ENCODE data around the gene SMYD1. TPM values are rescaled to one million over a fixed set of nuclear protein-coding genes. Genes with fewer than 3 reads are reported as not detected.

The SMYD1 gene
- total RNA-seq, 1 experiment from 2014 or later: not detected

GRCh38 chr2:88116669-88117432 lies 49.2 kb downstream of the SMYD1 start:
- intact Hi-C loops (cut with micrococcal nuclease): no loop called here
- no peaks in the 10 kb centered on the region for H3K9me3 ChIP-seq (ENCODE audit: control insufficient read depth in 1 of 2, insufficient read depth in 1 of 2, low read depth in 1 of 2, low read length in 2 of 2)
- no peaks in the 10 kb centered on the region for H3K36me3 ChIP-seq (ENCODE audit: control insufficient read depth in 1 of 2, insufficient read depth in 2 of 2, low read length in 2 of 2)
- RAD21 ChIA-PET (ENCODE audit: low non-redundant PET in 1 of 2, low total read pairs in 2 of 2, uncharacterized antibody in 2 of 2, unreplicated experiment in 2 of 2): no interaction called here
- H3K4me1 ChIP-seq (ENCODE audit: control insufficient read depth in 1 of 2, insufficient read depth in 2 of 2, low read length in 2 of 2): no peaks in the 10 kb centered on the region
- POLR2A ChIA-PET: interaction anchor here (1.1 kb wide), 1 partner anchor 16 kb away, joined by 3 read pairs; no protein-coding TSS in a partner anchor
- DNase-seq (ENCODE audit: low read depth, low spot score) (no peak), ATAC-seq (no peak)
- H4K20me1 ChIP-seq (ENCODE audit: insufficient read depth): no peaks in the 10 kb centered on the region
- H3K4me2 ChIP-seq (ENCODE audit: low read length): no peak overlapping the region
- BruUV-seq (replicated peaks): no TSS peak
- H3K4me3 ChIP-seq (replicated peaks in 1 of 2; ENCODE audit: low read depth in 1 of 2, low read length in 2 of 2): no peak overlapping the region
- no peak overlapping the region for H3K27ac ChIP-seq (ENCODE audit: low read depth, low read length)
- no peaks in the 10 kb centered on the region for H3K9me2 ChIP-seq (ENCODE audit: insufficient read depth)
- H3K27me3 ChIP-seq (ENCODE audit: insufficient read depth, low read length): peaks cover 14% of the 10 kb centered on the region; the same call in 1 of the 2 replicates
- TF ChIP-seq CTCF (IDR thresholded peaks at IDR 0.05 in 2 of 3, conservative IDR thresholded peaks at IDR 0.05 in 1 of 3; ENCODE audit: borderline replicate concordance in 1 of 3, insufficient read depth in 1 of 3, low read depth in 2 of 3, low read length in 2 of 3): no peak
- TF ChIP-seq CBX3 (IDR thresholded peaks at IDR 0.05; ENCODE audit: low read depth): no peak
- TF ChIP-seq YY1 (IDR thresholded peaks at IDR 0.05; ENCODE audit: extremely low read depth, insufficient replicate concordance, low read depth, low read length): no peak
- TF ChIP-seq SIN3A (IDR thresholded peaks at IDR 0.05; ENCODE audit: low read depth): no peak
- no peak for TF ChIP-seq JUND (IDR thresholded peaks at IDR 0.05)
- TF ChIP-seq, protein P1, sequence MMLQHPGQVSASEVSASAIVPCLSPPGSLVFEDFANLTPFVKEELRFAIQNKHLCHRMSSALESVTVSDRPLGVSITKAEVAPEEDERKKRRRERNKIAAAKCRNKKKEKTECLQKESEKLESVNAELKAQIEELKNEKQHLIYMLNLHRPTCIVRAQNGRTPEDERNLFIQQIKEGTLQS (IDR thresholded peaks at IDR 0.05): no peak
- no peaks in the 10 kb centered on the region for H3K79me2 ChIP-seq (ENCODE audit: insufficient read depth, low read length)
- CTCF ChIA-PET: no interaction called here
- no peak overlapping the region for H2AFZ ChIP-seq (ENCODE audit: low read depth, low read length, poor library complexity, severe bottlenecking)
- H3K9ac ChIP-seq (ENCODE audit: low read length): no peak overlapping the region

GRCh38 chr2:88117973-88118372 lies 50.3 kb downstream of the SMYD1 start:
- Histone ChIP-seq H3K79me2 (ENCODE audit: insufficient read depth, low read length) (no peaks in the 10 kb centered on the region), H4K20me1 (ENCODE audit: insufficient read depth) (no peaks in the 10 kb centered on the region), H3K4me2 (ENCODE audit: low read length) (no peak overlapping the region), H3K27me3 (ENCODE audit: insufficient read depth, low read length) (peaks cover 12% of the 10 kb centered on the region; the same call in 1 of the 2 replicates), H3K4me3 (replicated peaks in 1 of 2; ENCODE audit: low read depth in 1 of 2, low read length in 2 of 2) (no peak overlapping the region), H3K9me3 (ENCODE audit: control insufficient read depth in 1 of 2, insufficient read depth in 1 of 2, low read depth in 1 of 2, low read length in 2 of 2) (no peaks in the 10 kb centered on the region), H3K9ac (ENCODE audit: low read length) (no peak overlapping the region), H3K9me2 (ENCODE audit: insufficient read depth) (no peaks in the 10 kb centered on the region), H3K27ac (ENCODE audit: low read depth, low read length) (no peak overlapping the region), H3K4me1 (ENCODE audit: control insufficient read depth in 1 of 2, insufficient read depth in 2 of 2, low read length in 2 of 2) (no peaks in the 10 kb centered on the region), H2AFZ (ENCODE audit: low read depth, low read length, poor library complexity, severe bottlenecking) (no peak overlapping the region), H3K36me3 (ENCODE audit: control insufficient read depth in 1 of 2, insufficient read depth in 2 of 2, low read length in 2 of 2) (no peaks in the 10 kb centered on the region)
- no peak for TF ChIP-seq FOSL1 (IDR thresholded peaks at IDR 0.05; ENCODE audit: low read depth)
- TF ChIP-seq, protein P1 (IDR thresholded peaks at IDR 0.05): no peak
- TF ChIP-seq ZFX (IDR thresholded peaks at IDR 0.05): no peak
- ChIA-PET RAD21 (ENCODE audit: low non-redundant PET in 1 of 2, low total read pairs in 2 of 2, uncharacterized antibody in 2 of 2, unreplicated experiment in 2 of 2) (no interaction called here), CTCF (no interaction called here), POLR2A (interaction anchor here (1.1 kb wide), 1 partner anchor 17 kb away, joined by 3 read pairs; no protein-coding TSS in a partner anchor)
- BruUV-seq (replicated peaks): no TSS peak
- ATAC-seq (no peak), DNase-seq (ENCODE audit: low read depth, low spot score) (no peak)
- intact Hi-C loops (cut with micrococcal nuclease): no loop called here

All from HCT116 (cell line).